Osteoblast (primary cell): ENCODE results near the gene ARHGAP10. TPM values are rescaled to one million over a fixed set of nuclear protein-coding genes. Genes with fewer than 3 reads are reported as not detected.

ENCODE experiments used
- DNase-seq: peaks from one replicate; pipeline ENCODE4 v3.0.0; 2011; ENCODE audit warnings: low spot score, mixed read lengths; ENCODE audit not compliant: insufficient read length; ENCODE audit errors: missing footprints
- H2AFZ ChIP-seq: 2 replicates; pipeline ENCODE4 v1.6.0; 2011; ENCODE audit warnings: mild to moderate bottlenecking, low read length
- H3K27ac ChIP-seq: 2 replicates; pipeline ENCODE4 v1.5.1; 2011; ENCODE audit warnings: mild to moderate bottlenecking, low read depth, low read length, moderate library complexity
- H3K27me3 ChIP-seq: 2 replicates; pipeline ENCODE4 v1.6.0; 2012; ENCODE audit warnings: mild to moderate bottlenecking, control low read depth, inconsistent platforms, low read length, moderate library complexity; ENCODE audit not compliant: insufficient read depth
- H3K36me3 ChIP-seq: 2 replicates; pipeline ENCODE4 v1.5.1; 2011; ENCODE audit warnings: mild to moderate bottlenecking, low read length, control low read depth, moderate library complexity; ENCODE audit not compliant: insufficient read depth
- H3K4me1 ChIP-seq: 2 replicates; pipeline ENCODE4 v1.5.1; 2011; ENCODE audit warnings: mild to moderate bottlenecking, low read length, control low read depth, moderate library complexity; ENCODE audit not compliant: insufficient read depth
- H3K4me2 ChIP-seq: 2 replicates; pipeline ENCODE4 v1.6.0; 2011; ENCODE audit warnings: mild to moderate bottlenecking, low read length; ENCODE audit not compliant: insufficient read depth
- H3K4me3 ChIP-seq: fragments of 200-600 bp; sonication (generic); 3 replicates; pipeline ENCODE4 v1.5.1; 2012; ENCODE audit warnings: mild to moderate bottlenecking, low read length, inconsistent platforms; ENCODE audit not compliant: insufficient read depth
- H3K79me2 ChIP-seq: 2 replicates; pipeline ENCODE4 v1.6.0; 2012; ENCODE audit warnings: mild to moderate bottlenecking, low read length, control low read depth, inconsistent platforms; ENCODE audit not compliant: insufficient read depth
- H3K9me3 ChIP-seq: 2 replicates; pipeline ENCODE4 v1.5.1; 2011; ENCODE audit warnings: low read depth, low read length, control low read depth
- H4K20me1 ChIP-seq: 2 replicates; pipeline ENCODE4 v1.6.0; 2012; ENCODE audit warnings: mild to moderate bottlenecking, low read length, control low read depth; ENCODE audit not compliant: insufficient read depth
- total RNA-seq: library from RNA; depleted of rRNA; stranded (reverse); fragments of >200 nt; gene quantifications from 2 replicates; pipeline ENCODE4 v1.2.3, GENCODE V29; 2012
- TF ChIP-seq, protein P1 (sequence below): IDR thresholded peaks from 2 replicates; pipeline ENCODE4 v1.5.1; 2011; ENCODE audit warnings: mild to moderate bottlenecking, low read depth, low read length, moderate library complexity; ENCODE audit errors: extremely low read depth

Gene ARHGAP10
- total RNA-seq, 1 donor, result 31.5 TPM

DNA sequence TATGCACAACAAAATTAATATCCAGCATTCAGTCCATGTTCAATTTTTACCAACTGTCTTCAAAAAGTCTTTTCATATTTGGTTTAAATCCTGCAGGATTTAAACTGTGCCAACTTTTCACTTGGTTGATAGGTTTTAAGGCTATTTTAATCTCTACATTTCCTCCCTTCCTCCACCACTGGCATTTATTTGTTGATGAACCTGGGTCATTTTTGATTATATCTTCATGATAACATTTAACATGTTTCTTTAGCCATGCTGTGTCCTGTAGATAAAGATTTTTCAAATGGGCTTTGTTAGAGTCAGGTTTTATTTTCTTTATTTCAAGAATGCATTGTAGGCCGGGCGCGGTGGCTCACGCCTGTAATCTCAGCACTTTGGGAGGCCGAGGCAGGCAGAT, 216.4 kb downstream of the ARHGAP10 start:
- Histone ChIP-seq H3K9me3 (no peaks in the 10 kb centered on the region), H3K4me2 (no peak overlapping the region), H3K79me2 (no peaks in the 10 kb centered on the region), H2AFZ (no peak overlapping the region), H3K36me3 (peaks cover 4% of the 10 kb centered on the region), H3K4me1 (peaks cover 3% of the 10 kb centered on the region), H3K27ac (no peak overlapping the region), H3K27me3 (no peaks in the 10 kb centered on the region), H4K20me1 (no peaks in the 10 kb centered on the region), H3K4me3 (no peak overlapping the region)
- TF ChIP-seq, protein P1, sequence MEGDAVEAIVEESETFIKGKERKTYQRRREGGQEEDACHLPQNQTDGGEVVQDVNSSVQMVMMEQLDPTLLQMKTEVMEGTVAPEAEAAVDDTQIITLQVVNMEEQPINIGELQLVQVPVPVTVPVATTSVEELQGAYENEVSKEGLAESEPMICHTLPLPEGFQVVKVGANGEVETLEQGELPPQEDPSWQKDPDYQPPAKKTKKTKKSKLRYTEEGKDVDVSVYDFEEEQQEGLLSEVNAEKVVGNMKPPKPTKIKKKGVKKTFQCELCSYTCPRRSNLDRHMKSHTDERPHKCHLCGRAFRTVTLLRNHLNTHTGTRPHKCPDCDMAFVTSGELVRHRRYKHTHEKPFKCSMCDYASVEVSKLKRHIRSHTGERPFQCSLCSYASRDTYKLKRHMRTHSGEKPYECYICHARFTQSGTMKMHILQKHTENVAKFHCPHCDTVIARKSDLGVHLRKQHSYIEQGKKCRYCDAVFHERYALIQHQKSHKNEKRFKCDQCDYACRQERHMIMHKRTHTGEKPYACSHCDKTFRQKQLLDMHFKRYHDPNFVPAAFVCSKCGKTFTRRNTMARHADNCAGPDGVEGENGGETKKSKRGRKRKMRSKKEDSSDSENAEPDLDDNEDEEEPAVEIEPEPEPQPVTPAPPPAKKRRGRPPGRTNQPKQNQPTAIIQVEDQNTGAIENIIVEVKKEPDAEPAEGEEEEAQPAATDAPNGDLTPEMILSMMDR, result no peak
- DNase-seq, result no peak

DNA sequence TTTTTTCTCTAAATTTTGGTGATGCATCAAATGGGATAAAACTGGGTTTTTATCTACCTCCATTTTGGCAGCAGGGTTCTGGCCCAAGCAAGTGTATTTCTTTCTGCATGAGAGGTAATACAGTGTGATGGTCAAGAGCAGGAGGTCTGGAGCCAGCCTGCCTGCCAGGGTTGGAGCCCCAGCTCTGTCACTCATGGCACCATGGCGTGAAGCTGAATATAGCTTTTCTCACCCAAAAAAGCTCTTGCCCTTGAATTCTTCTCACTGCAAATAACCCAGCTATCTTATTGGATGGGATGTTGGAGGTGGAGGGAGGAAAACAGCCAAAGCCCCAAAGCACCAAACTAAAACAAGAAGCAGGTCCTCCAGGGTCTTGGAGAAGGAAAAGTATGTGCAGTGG, 218.4 kb downstream of the ARHGAP10 start:
- Histone ChIP-seq H3K36me3 (no peaks in the 10 kb centered on the region), H3K9me3 (no peaks in the 10 kb centered on the region), H3K4me3 (no peak overlapping the region), H3K27me3 (no peaks in the 10 kb centered on the region), H2AFZ (no peak overlapping the region), H3K79me2 (no peaks in the 10 kb centered on the region), H3K4me2 (no peak overlapping the region), H3K4me1 (peaks cover 3% of the 10 kb centered on the region), H3K27ac (no peak overlapping the region), H4K20me1 (no peaks in the 10 kb centered on the region)
- TF ChIP-seq, protein P1, result no peak
- no peak for DNase-seq

GRCh38 chr4:147950841-147951240, 219.0 kb downstream of the ARHGAP10 start:
- no peak overlapping the region for H3K27ac ChIP-seq
- no peak overlapping the region for H3K4me2 ChIP-seq
- H3K27me3 ChIP-seq, result no peaks in the 10 kb centered on the region
- H4K20me1 ChIP-seq, result no peaks in the 10 kb centered on the region
- peaks cover 3% of the 10 kb centered on the region for H3K4me1 ChIP-seq
- H3K79me2 ChIP-seq, result no peaks in the 10 kb centered on the region
- TF ChIP-seq, protein P1, result no peak
- no peak overlapping the region for H2AFZ ChIP-seq
- no peaks in the 10 kb centered on the region for H3K9me3 ChIP-seq
- H3K36me3 ChIP-seq, result no peaks in the 10 kb centered on the region
- peak; percentile 22 for DNase-seq
- H3K4me3 ChIP-seq, result no peak overlapping the region

- TF ChIP-seq, protein P1, result no peak
- Histone ChIP-seq H3K27me3 (no peaks in the 10 kb centered on the region), H3K4me2 (no peak overlapping the region), H2AFZ (no peak overlapping the region), H3K36me3 (no peaks in the 10 kb centered on the region), H3K79me2 (no peaks in the 10 kb centered on the region), H3K27ac (no peak overlapping the region), H3K9me3 (no peaks in the 10 kb centered on the region), H3K4me3 (no peak overlapping the region), H3K4me1 (peaks cover 3% of the 10 kb centered on the region), H4K20me1 (no peaks in the 10 kb centered on the region)
- DNase-seq, result no peak
Observed at GRCh38 chr4:147954850-147955249, 223.0 kb downstream of the ARHGAP10 start.
